Esophagus squamous epithelium (tissue), 4 donors: ENCODE results near the gene BLOC1S5.

Experiments
- POLR2A ChIP-seq, 4 donors: fragments of 450-650 bp; IDR thresholded peaks; one replicate each; pipeline ENCODE4 v1.6.1; 2017; ENCODE audit warnings: antibody characterized with exemption in 4 of 4, mild to moderate bottlenecking in 4 of 4, moderate library complexity in 3 of 4
- TF ChIP-seq, protein P1 (sequence below), 6 experiments: fragments of 450-650 bp in 4 of 6; fragments of 200-600 bp in 2 of 6; sonication (generic) in 2 of 6; IDR thresholded peaks; one replicate each; pipeline ENCODE4 v1.5.1; 2016 to 2019; ENCODE audit warnings: antibody characterized with exemption in 6 of 6, mild to moderate bottlenecking in 4 of 6, moderate library complexity in 4 of 6

DNA sequence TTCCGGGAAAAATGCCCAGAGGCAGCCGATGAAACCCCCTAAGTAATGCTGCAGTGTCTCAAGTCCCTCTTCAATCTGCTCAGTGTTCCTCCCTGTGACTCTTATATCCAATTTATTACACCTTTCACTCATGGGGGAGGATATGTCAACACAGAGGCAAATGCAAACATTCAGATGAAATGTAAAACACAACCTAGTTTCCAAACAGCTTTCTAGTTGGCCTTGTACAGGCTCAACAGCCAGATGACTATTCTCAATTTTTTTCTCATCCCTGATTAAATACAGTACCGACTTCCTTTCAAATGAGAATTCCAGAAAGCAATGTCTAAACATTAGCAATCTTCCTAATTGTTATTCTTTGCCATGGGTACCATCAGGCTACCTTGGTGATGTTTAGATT lies 65.0 kb downstream of the BLOC1S5 start:
- TF ChIP-seq, protein P1, sequence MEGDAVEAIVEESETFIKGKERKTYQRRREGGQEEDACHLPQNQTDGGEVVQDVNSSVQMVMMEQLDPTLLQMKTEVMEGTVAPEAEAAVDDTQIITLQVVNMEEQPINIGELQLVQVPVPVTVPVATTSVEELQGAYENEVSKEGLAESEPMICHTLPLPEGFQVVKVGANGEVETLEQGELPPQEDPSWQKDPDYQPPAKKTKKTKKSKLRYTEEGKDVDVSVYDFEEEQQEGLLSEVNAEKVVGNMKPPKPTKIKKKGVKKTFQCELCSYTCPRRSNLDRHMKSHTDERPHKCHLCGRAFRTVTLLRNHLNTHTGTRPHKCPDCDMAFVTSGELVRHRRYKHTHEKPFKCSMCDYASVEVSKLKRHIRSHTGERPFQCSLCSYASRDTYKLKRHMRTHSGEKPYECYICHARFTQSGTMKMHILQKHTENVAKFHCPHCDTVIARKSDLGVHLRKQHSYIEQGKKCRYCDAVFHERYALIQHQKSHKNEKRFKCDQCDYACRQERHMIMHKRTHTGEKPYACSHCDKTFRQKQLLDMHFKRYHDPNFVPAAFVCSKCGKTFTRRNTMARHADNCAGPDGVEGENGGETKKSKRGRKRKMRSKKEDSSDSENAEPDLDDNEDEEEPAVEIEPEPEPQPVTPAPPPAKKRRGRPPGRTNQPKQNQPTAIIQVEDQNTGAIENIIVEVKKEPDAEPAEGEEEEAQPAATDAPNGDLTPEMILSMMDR (IDR thresholded peaks at IDR 0.05): no peak
- no peak for TF ChIP-seq POLR2A (IDR thresholded peaks at IDR 0.05)
